ENCODE data around the gene CERS5. TPM values are rescaled to one million over a fixed set of nuclear protein-coding genes. Genes with fewer than 3 reads are reported as not detected.
A peak's percentile ranks its signal among the peaks of the same experiment; 100 is the strongest.
"Not testable (repeated sequence)": the region's sequence is repeated elsewhere in the genome, so short reads cannot be mapped to it uniquely, and the experiment has no call there.

The CERS5 gene
- total RNA-seq, 1 donor from 2014 or later, result 48.0 TPM

GRCh38 chr12:50086148-50086547 is 81.0 kb downstream of the CERS5 start:
- H3K36me3 ChIP-seq, result peaks cover 17% of the 10 kb centered on the region
- H4K20me1 ChIP-seq (ENCODE audit: low read depth), result peaks cover 41% of the 10 kb centered on the region
- H3K27ac Mint-ChIP-seq, result no peak overlapping the region
- H3K27me3 ChIP-seq, result peaks cover 6% of the 10 kb centered on the region
- no peaks in the 10 kb centered on the region for H3K9me3 ChIP-seq (ENCODE audit: low read depth)
- H3K4me1 ChIP-seq, result peaks cover 3% of the 10 kb centered on the region
- peak overlapping the region; percentile 82 for H3K4me3 ChIP-seq
- H3K4me1 Mint-ChIP-seq, result peaks cover 21% of the 10 kb centered on the region
- peaks cover 35% of the 10 kb centered on the region for H3F3A ChIP-seq (ENCODE audit: low read depth)
- peaks cover 23% of the 10 kb centered on the region for H3K36me3 Mint-ChIP-seq
- peak overlapping the region; percentile 89 for H3K4me2 ChIP-seq
- H3K27me3 Mint-ChIP-seq (ENCODE audit: insufficient read depth, low read depth), result peaks cover 4% of the 10 kb centered on the region
- no peak for DNase-seq (ENCODE audit: low spot score)
- H3K4me3 Mint-ChIP-seq, result peak overlapping the region; percentile 97
- peak overlapping the region; percentile 96 for H3K9ac ChIP-seq
- H2AFZ ChIP-seq (replicated peaks), result no peak overlapping the region
- H3K27ac ChIP-seq, result no peak overlapping the region
- TF ChIP-seq CTCF (IDR thresholded peaks at IDR 0.05) (no peak), EZH2 (IDR thresholded peaks at IDR 0.05) (no peak), EZH2phosphoT487 (IDR thresholded peaks at IDR 0.05) (no peak)
- no peaks in the 10 kb centered on the region for H3K9me3 Mint-ChIP-seq
- H3K79me2 ChIP-seq (ENCODE audit: low read depth), result peaks cover 54% of the 10 kb centered on the region

GRCh38 chr12:50085615-50086072 is 81.5 kb downstream of the CERS5 start:
- Histone ChIP-seq H3F3A (ENCODE audit: low read depth) (peaks cover 35% of the 10 kb centered on the region), H3K27me3 (peaks cover 9% of the 10 kb centered on the region), H3K4me1 (peaks cover 3% of the 10 kb centered on the region), H3K36me3 (peaks cover 17% of the 10 kb centered on the region), H4K20me1 (ENCODE audit: low read depth) (peaks cover 41% of the 10 kb centered on the region), H3K9me3 (ENCODE audit: low read depth) (no peaks in the 10 kb centered on the region), H3K4me3 (peak overlapping the region; percentile 82), H3K9ac (peak overlapping the region; percentile 96), H3K27ac (peak overlapping the region; percentile 95), H3K4me2 (peak overlapping the region; percentile 89), H3K79me2 (ENCODE audit: low read depth) (peaks cover 50% of the 10 kb centered on the region), H2AFZ (replicated peaks) (peak overlapping the region; percentile 80)
- Mint-ChIP-seq H3K27me3 (ENCODE audit: insufficient read depth, low read depth) (peaks cover 4% of the 10 kb centered on the region), H3K4me1 (peaks cover 21% of the 10 kb centered on the region), H3K27ac (peak overlapping the region; percentile 91), H3K36me3 (peaks cover 20% of the 10 kb centered on the region), H3K9me3 (no peaks in the 10 kb centered on the region), H3K4me3 (peak overlapping the region; percentile 97)
- TF ChIP-seq CTCF (IDR thresholded peaks at IDR 0.05) (no peak), EZH2phosphoT487 (IDR thresholded peaks at IDR 0.05) (no peak), EZH2 (IDR thresholded peaks at IDR 0.05) (no peak)
- no peak for DNase-seq (ENCODE audit: low spot score)

GRCh38 chr12:50084775-50085614 is 82.2 kb downstream of the CERS5 start, which contains the start of gene SMARCD1:
Gene SMARCD1 (plus strand): TSS chr12:50085342. CDS start chr12:50085370, 28 bp downstream.
- Mint-ChIP-seq H3K9me3 (no peaks in the 10 kb centered on the region), H3K36me3 (peaks cover 18% of the 10 kb centered on the region), H3K4me1 (peaks cover 21% of the 10 kb centered on the region), H3K27me3 (ENCODE audit: insufficient read depth, low read depth) (peaks cover 4% of the 10 kb centered on the region), H3K27ac (peak within 1 kb of the TSS; percentile 91), H3K4me3 (peak within 1 kb of the TSS; percentile 97)
- Histone ChIP-seq H3K4me3 (peak within 1 kb of the TSS; percentile 82), H3F3A (ENCODE audit: low read depth) (peaks cover 35% of the 10 kb centered on the region), H3K27me3 (peaks cover 15% of the 10 kb centered on the region), H2AFZ (replicated peaks) (peak within 1 kb of the TSS; percentile 94), H3K36me3 (peaks cover 17% of the 10 kb centered on the region), H3K79me2 (ENCODE audit: low read depth) (peaks cover 50% of the 10 kb centered on the region), H3K9me3 (ENCODE audit: low read depth) (no peaks in the 10 kb centered on the region), H3K4me1 (peaks cover 3% of the 10 kb centered on the region), H4K20me1 (ENCODE audit: low read depth) (peaks cover 41% of the 10 kb centered on the region), H3K4me2 (peak within 1 kb of the TSS; percentile 89), H3K27ac (peak within 1 kb of the TSS; percentile 95), H3K9ac (peak within 1 kb of the TSS; percentile 96)
- peak; percentile 99 for DNase-seq (ENCODE audit: low spot score)
- no peak for TF ChIP-seq EZH2 (IDR thresholded peaks at IDR 0.05)
- peak; percentile 83 for TF ChIP-seq CTCF (IDR thresholded peaks at IDR 0.05)

- Histone ChIP-seq H3K79me2 (ENCODE audit: low read depth) (peaks cover 46% of the 10 kb centered on the region), H3K4me2 (peak overlapping the region; percentile 78), H4K20me1 (ENCODE audit: low read depth) (peaks cover 35% of the 10 kb centered on the region), H3K4me3 (peak overlapping the region; percentile 82), H3F3A (ENCODE audit: low read depth) (peaks cover 35% of the 10 kb centered on the region), H3K36me3 (peaks cover 12% of the 10 kb centered on the region), H2AFZ (replicated peaks) (peak overlapping the region; percentile 94), H3K27me3 (peaks cover 15% of the 10 kb centered on the region)
- Mint-ChIP-seq H3K4me3 (peak overlapping the region; percentile 97), H3K27ac (peak overlapping the region; percentile 83), H3K36me3 (peaks cover 16% of the 10 kb centered on the region), H3K4me1 (peaks cover 21% of the 10 kb centered on the region)
- not testable (repeated sequence) for H3K27ac ChIP-seq; H3K4me1 ChIP-seq; H3K9me3 Mint-ChIP-seq; H3K9me3 ChIP-seq (ENCODE audit: low read depth); DNase-seq (ENCODE audit: low spot score); H3K27me3 Mint-ChIP-seq (ENCODE audit: insufficient read depth, low read depth); H3K9ac ChIP-seq
These were observed 82.8 kb downstream of the CERS5 start for GRCh38 chr12:50084409-50084774.
